Chondrocyte (in vitro differentiated cells): ENCODE results near the gene CCDC63. TPM values are rescaled to one million over a fixed set of nuclear protein-coding genes. Genes with fewer than 3 reads are reported as not detected.

Experiments
- DNase-seq: peaks from one replicate; pipeline ENCODE4 v3.0.0; 2021; ENCODE audit warnings: mixed read lengths, low spot score
- H3K27ac Mint-ChIP-seq: one replicate; pipeline ENCODE4 v1.8.0; 2021; ENCODE audit warnings: mild to moderate bottlenecking, moderate library complexity, mixed read lengths; ENCODE audit not compliant: unreplicated experiment
- H3K27me3 Mint-ChIP-seq: 2 replicates; pipeline ENCODE4 v1.8.0; 2021; ENCODE audit warnings: low read depth, mixed read lengths
- H3K36me3 Mint-ChIP-seq: 2 replicates; pipeline ENCODE4 v1.8.0; 2021; ENCODE audit warnings: low read depth, mixed read lengths
- H3K4me1 Mint-ChIP-seq: 2 replicates; pipeline ENCODE4 v1.8.0; 2021; ENCODE audit warnings: low read depth, mild to moderate bottlenecking, mixed read lengths
- H3K4me3 Mint-ChIP-seq: one replicate; pipeline ENCODE4 v1.8.0; 2021; ENCODE audit warnings: mild to moderate bottlenecking, moderate library complexity, mixed read lengths; ENCODE audit not compliant: unreplicated experiment
- H3K9me3 Mint-ChIP-seq: 2 replicates; pipeline ENCODE4 v1.8.0; 2021; ENCODE audit warnings: low read depth, mixed read lengths
- CTCF ChIP-seq: fragments of 200-600 bp; sonication (generic); IDR thresholded peaks from 2 replicates; pipeline ENCODE4 v1.5.0; 2021; ENCODE audit warnings: antibody characterized with exemption, mild to moderate bottlenecking, moderate library complexity
- total RNA-seq: library from RNA; stranded (reverse); gene quantifications from 3 replicates; pipeline ENCODE4 v1.2.1, GENCODE V29; 2021

The CCDC63 gene
- total RNA-seq, 1 donor from 2014 or later, result not detected

DNA sequence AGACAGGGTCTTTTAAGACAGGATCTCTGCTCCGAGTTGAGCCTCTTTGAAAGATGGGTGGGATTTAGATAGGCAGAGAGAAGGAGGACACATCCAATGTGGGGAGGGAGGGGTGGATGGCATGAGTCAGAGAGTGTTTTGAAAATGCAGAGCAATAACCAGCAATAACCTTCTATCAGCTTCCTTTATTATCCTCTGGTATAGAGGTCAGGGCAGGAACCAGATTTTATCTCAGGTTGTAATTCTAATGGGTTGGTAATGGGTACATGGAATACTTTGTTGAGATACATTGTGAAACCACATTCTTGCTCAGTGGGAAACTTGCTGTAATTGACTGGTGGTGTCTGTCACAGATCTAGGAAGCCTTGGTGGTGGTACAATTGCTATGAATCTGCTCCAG is 37.6 kb upstream of the CCDC63 start:
- Mint-ChIP-seq H3K9me3 (peaks cover 6% of the 10 kb centered on the region), H3K27ac (no peak overlapping the region), H3K4me1 (no peaks in the 10 kb centered on the region), H3K36me3 (peaks cover 4% of the 10 kb centered on the region), H3K27me3 (peaks cover 22% of the 10 kb centered on the region), H3K4me3 (no peak overlapping the region)
- no peak for DNase-seq
- no peak for TF ChIP-seq CTCF

- Mint-ChIP-seq H3K27me3 (peaks cover 36% of the 10 kb centered on the region), H3K4me1 (no peaks in the 10 kb centered on the region), H3K36me3 (no peaks in the 10 kb centered on the region), H3K27ac (no peak overlapping the region), H3K4me3 (no peak overlapping the region), H3K9me3 (no peaks in the 10 kb centered on the region)
- TF ChIP-seq CTCF, result no peak
- no peak for DNase-seq
Observed at GRCh38 chr12:110811972-110812371, 34.8 kb upstream of the CCDC63 start.

DNA sequence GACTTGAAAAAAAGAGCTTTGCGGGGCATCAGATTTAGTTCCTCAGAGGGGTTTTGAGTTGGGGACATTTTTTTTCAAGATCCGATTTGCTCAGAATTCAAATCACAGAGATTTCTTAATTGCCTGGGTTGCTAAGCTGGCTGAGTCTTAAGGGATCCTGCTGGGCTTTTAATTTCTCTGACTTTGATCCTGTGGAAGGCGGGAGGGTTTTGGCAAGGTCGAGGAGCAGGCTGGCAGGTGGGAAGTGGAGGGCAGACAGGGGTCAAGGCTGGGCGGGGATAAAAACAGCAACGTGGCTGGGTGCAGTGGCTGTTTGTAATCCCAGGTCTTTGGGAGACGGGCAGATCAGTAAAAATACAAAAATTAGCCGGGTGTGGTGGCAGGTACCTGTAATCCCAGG is 33.5 kb upstream of the CCDC63 start:
- peaks cover 36% of the 10 kb centered on the region for H3K27me3 Mint-ChIP-seq

DNA sequence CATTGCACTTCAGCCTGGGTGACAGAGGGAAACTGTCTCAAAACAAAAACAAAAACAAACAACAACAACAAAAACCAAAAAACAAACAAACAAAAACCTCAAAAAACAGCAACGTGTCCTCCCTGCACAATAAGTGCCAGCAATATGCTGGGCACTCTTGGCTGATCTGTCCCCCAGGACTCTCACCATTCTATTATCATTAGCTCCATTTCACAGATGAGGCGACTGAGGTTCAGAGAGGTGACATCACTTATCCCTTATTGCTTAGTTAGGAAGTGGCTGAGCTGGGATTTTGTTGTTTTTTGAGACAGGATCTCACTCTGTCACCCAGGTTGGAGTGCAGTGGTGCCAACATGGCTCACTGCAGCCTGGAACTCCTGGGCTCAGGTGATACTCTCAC is 33.0 kb upstream of the CCDC63 start:
- no peaks in the 10 kb centered on the region for H3K36me3 Mint-ChIP-seq
- H3K9me3 Mint-ChIP-seq, result no peaks in the 10 kb centered on the region
- H3K27me3 Mint-ChIP-seq, result peaks cover 35% of the 10 kb centered on the region
- H3K4me1 Mint-ChIP-seq, result no peaks in the 10 kb centered on the region
- TF ChIP-seq CTCF, result no peak
- H3K27ac Mint-ChIP-seq, result no peak overlapping the region
- no peak overlapping the region for H3K4me3 Mint-ChIP-seq
- no peak for DNase-seq

More for the DNA sequence above, 33.5 kb upstream of the CCDC63 start:
- DNase-seq, result no peak
- no peak for TF ChIP-seq CTCF
- H3K36me3 Mint-ChIP-seq, result no peaks in the 10 kb centered on the region
- H3K4me1 Mint-ChIP-seq, result no peaks in the 10 kb centered on the region
- no peaks in the 10 kb centered on the region for H3K9me3 Mint-ChIP-seq
- H3K27ac Mint-ChIP-seq, result no peak overlapping the region
- no peak overlapping the region for H3K4me3 Mint-ChIP-seq

GRCh38 chr12:110816248-110816647 is 30.5 kb upstream of the CCDC63 start:
- Mint-ChIP-seq H3K27ac (no peak overlapping the region), H3K9me3 (no peaks in the 10 kb centered on the region), H3K27me3 (peaks cover 37% of the 10 kb centered on the region), H3K4me1 (no peaks in the 10 kb centered on the region), H3K4me3 (no peak overlapping the region), H3K36me3 (no peaks in the 10 kb centered on the region)
- DNase-seq, result no peak
- no peak for TF ChIP-seq CTCF
